ENCODE data around the gene MYBPHL. TPM values are rescaled to one million over a fixed set of nuclear protein-coding genes. Genes with fewer than 3 reads are reported as not detected.

The MYBPHL gene
- total RNA-seq, 2 donors from 2014 or later: not detected

GRCh38 chr1:109247401-109248365, 59.1 kb downstream of the MYBPHL start:
- TF ChIP-seq, protein P1, sequence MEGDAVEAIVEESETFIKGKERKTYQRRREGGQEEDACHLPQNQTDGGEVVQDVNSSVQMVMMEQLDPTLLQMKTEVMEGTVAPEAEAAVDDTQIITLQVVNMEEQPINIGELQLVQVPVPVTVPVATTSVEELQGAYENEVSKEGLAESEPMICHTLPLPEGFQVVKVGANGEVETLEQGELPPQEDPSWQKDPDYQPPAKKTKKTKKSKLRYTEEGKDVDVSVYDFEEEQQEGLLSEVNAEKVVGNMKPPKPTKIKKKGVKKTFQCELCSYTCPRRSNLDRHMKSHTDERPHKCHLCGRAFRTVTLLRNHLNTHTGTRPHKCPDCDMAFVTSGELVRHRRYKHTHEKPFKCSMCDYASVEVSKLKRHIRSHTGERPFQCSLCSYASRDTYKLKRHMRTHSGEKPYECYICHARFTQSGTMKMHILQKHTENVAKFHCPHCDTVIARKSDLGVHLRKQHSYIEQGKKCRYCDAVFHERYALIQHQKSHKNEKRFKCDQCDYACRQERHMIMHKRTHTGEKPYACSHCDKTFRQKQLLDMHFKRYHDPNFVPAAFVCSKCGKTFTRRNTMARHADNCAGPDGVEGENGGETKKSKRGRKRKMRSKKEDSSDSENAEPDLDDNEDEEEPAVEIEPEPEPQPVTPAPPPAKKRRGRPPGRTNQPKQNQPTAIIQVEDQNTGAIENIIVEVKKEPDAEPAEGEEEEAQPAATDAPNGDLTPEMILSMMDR (IDR thresholded peaks at IDR 0.05): no peak

GRCh38 chr1:109246141-109246551, 60.7 kb downstream of the MYBPHL start:
- Histone ChIP-seq H3K36me3 (no peaks in the 10 kb centered on the region), H3K27me3 (no peaks in the 10 kb centered on the region), H3K4me1 (no peaks in the 10 kb centered on the region), H3K4me3 (no peak overlapping the region), H3K27ac (no peak overlapping the region), H3K9me3 (no peaks in the 10 kb centered on the region), H3K9ac (ENCODE audit: low read depth in 2 of 2, low read length in 2 of 2) (no peak overlapping the region)
- TF ChIP-seq, protein P1 (IDR thresholded peaks at IDR 0.05): no peak
- intact Hi-C loops (cut with DNase I): no loop called here
- no peak for DNase-seq

More at GRCh38 chr1:109247401-109248365, 59.1 kb downstream of the MYBPHL start:
- intact Hi-C loops (cut with DNase I): no loop called here
- Histone ChIP-seq H3K9ac (ENCODE audit: low read depth in 2 of 2, low read length in 2 of 2) (no peak overlapping the region), H3K4me3 (no peak overlapping the region), H3K9me3 (no peaks in the 10 kb centered on the region), H3K27ac (no peak overlapping the region), H3K4me1 (no peaks in the 10 kb centered on the region), H3K36me3 (no peaks in the 10 kb centered on the region), H3K27me3 (no peaks in the 10 kb centered on the region)
- no peak for DNase-seq

GRCh38 chr1:109243860-109244552, 62.8 kb downstream of the MYBPHL start:
- H3K9me3 ChIP-seq: no peaks in the 10 kb centered on the region
- H3K4me1 ChIP-seq: no peaks in the 10 kb centered on the region
- no peaks in the 10 kb centered on the region for H3K36me3 ChIP-seq
- no peaks in the 10 kb centered on the region for H3K27me3 ChIP-seq
- no peak overlapping the region for H3K4me3 ChIP-seq
- no peak overlapping the region for H3K27ac ChIP-seq
- intact Hi-C loops (cut with DNase I): no loop called here
- TF ChIP-seq, protein P1 (IDR thresholded peaks at IDR 0.05): no peak
- no peak overlapping the region for H3K9ac ChIP-seq (ENCODE audit: low read depth in 2 of 2, low read length in 2 of 2)
- DNase-seq: no peak

GRCh38 chr1:109243221-109243620, 63.6 kb downstream of the MYBPHL start:
- TF ChIP-seq, protein P1 (IDR thresholded peaks at IDR 0.05): no peak
- H3K9me3 ChIP-seq: no peaks in the 10 kb centered on the region
- H3K4me3 ChIP-seq: no peak overlapping the region
- intact Hi-C loops (cut with DNase I): no loop called here
- DNase-seq: no peak
- H3K4me1 ChIP-seq: no peaks in the 10 kb centered on the region
- no peak overlapping the region for H3K27ac ChIP-seq
- no peaks in the 10 kb centered on the region for H3K27me3 ChIP-seq
- no peak overlapping the region for H3K9ac ChIP-seq (ENCODE audit: low read depth in 2 of 2, low read length in 2 of 2)
- no peaks in the 10 kb centered on the region for H3K36me3 ChIP-seq

- intact Hi-C loops (cut with DNase I): no loop called here
- Histone ChIP-seq H3K9me3 (no peaks in the 10 kb centered on the region), H3K36me3 (no peaks in the 10 kb centered on the region), H3K27ac (no peak overlapping the region), H3K27me3 (no peaks in the 10 kb centered on the region), H3K4me1 (no peaks in the 10 kb centered on the region), H3K9ac (ENCODE audit: low read depth in 2 of 2, low read length in 2 of 2) (no peak overlapping the region), H3K4me3 (no peak overlapping the region)
- TF ChIP-seq, protein P1 (IDR thresholded peaks at IDR 0.05): no peak
- no peak for DNase-seq
These were observed 64.4 kb downstream of the MYBPHL start for GRCh38 chr1:109242387-109242786.

Other genes with a start within 250 kb of the MYBPHL start
- 10 to 100 TPM; 49.4 to 50.9 TPM for gene TAF13, start 231.0 kb downstream of the MYBPHL start, total RNA-seq
- gene TMEM167B, start 216.2 kb downstream of the MYBPHL start, total RNA-seq: 10 to 100 TPM; 26.0 to 53.6 TPM
- 100 to 1,000 TPM; 110 to 163 TPM for gene ELAPOR1, start 192.9 kb downstream of the MYBPHL start, total RNA-seq
- 100 to 1,000 TPM; 139 to 193 TPM for gene SARS1, start 93.1 kb downstream of the MYBPHL start, total RNA-seq
- gene CELSR2, start 57.5 kb downstream of the MYBPHL start, total RNA-seq: 1 to 10 TPM; 4.2 to 6.1 TPM
- gene PSRC1, start 23.9 kb downstream of the MYBPHL start, total RNA-seq: 10 to 100 TPM in 1 of 2 donors, 1 to 10 TPM in 1; 6.5 to 36.0 TPM
- 100 to 1,000 TPM in 1 of 2 donors, 10 to 100 TPM in 1; 76.2 to 134 TPM for gene SORT1, start 90.9 kb upstream of the MYBPHL start, total RNA-seq
- 100 to 1,000 TPM in 1 of 2 donors, 10 to 100 TPM in 1; 93.9 to 163 TPM for gene PSMA5, start 119.4 kb upstream of the MYBPHL start, total RNA-seq
- under 1 TPM; 0.12 to 0.35 TPM for gene SYPL2, start 159.5 kb upstream of the MYBPHL start, total RNA-seq
- 1 to 10 TPM; 2.3 to 4.0 TPM for gene ATXN7L2, start 176.9 kb upstream of the MYBPHL start, total RNA-seq
- 10 to 100 TPM in 1 of 2 donors, 1 to 10 TPM in 1; 8.1 to 12.5 TPM for gene CYB561D1, start 187.1 kb upstream of the MYBPHL start, total RNA-seq
- gene AMIGO1, start 202.7 kb upstream of the MYBPHL start, total RNA-seq: 1 to 10 TPM; 2.5 to 3.9 TPM
- not detected for gene GPR61, start 232.9 kb upstream of the MYBPHL start, total RNA-seq
- gene GNAI3, start 241.6 kb upstream of the MYBPHL start, total RNA-seq: 1 to 10 TPM; 7.7 to 8.9 TPM

Measured in colonic mucosa (tissue), 4 donors.